ENCODE measurements around the gene C5orf46. TPM values are rescaled to one million over a fixed set of nuclear protein-coding genes. Genes with fewer than 3 reads are reported as not detected.

Gene C5orf46
- total and polyA plus RNA-seq, 9 of the 15 experiments (the other 6 are each of a cell fraction or from before 2014, with no cell fraction given), result not detected

GRCh38 chr5:147925020-147925419 lies 18.7 kb upstream of the C5orf46 start:
- CTCF ChIA-PET (ENCODE audit: low intra/inter-chr PET ratio), result no interaction called here
- H3K4me2 ChIP-seq (ENCODE audit: insufficient read depth, low read length), result no peak overlapping the region
- DNase-seq (ENCODE audit: extremely low read depth in 1 of 4, low spot score in 3 of 4), result no peak
- H3K79me2 ChIP-seq (ENCODE audit: control insufficient read depth, insufficient read depth, low read length), result no peaks in the 10 kb centered on the region
- no peak overlapping the region for H3K9ac ChIP-seq (ENCODE audit: insufficient read depth in 1 of 2, low read depth in 2 of 2, low read length in 2 of 2)
- POLR2A ChIA-PET, result interaction anchor here (0.6 kb wide), 1 partner anchor 1110 kb away, joined by 4 read pairs; no protein-coding TSS in a partner anchor
- no peak overlapping the region for H2AFZ ChIP-seq (ENCODE audit: low read depth, low read length)
- no peaks in the 10 kb centered on the region for H4K20me1 ChIP-seq (replicated peaks; ENCODE audit: control insufficient read depth, insufficient read depth, low read length)
- intact Hi-C loops (cut with micrococcal nuclease) (no loop called here), in situ Hi-C loops (cut with MboI) (no loop called here)
- H3K4me1 ChIP-seq (replicated peaks in 1 of 2; ENCODE audit: control insufficient read depth in 2 of 2, insufficient read depth in 2 of 2, low read length in 2 of 2), result no peaks in the 10 kb centered on the region
- H3K4me3 ChIP-seq, result no peak overlapping the region
- no TSS peak for BruUV-seq (replicated peaks)
- 2% methylated on average over 4 of the region's 4 CpGs for WGBS (ENCODE audit: insufficient coverage, low coverage, missing lambda C conversion rate)
- H3K9me1 ChIP-seq (ENCODE audit: control insufficient read depth, insufficient read depth, low read length), result no peaks in the 10 kb centered on the region
- H3K36me3 ChIP-seq (ENCODE audit: control insufficient read depth, insufficient read depth, low read length), result no peaks in the 10 kb centered on the region
- H3K27ac ChIP-seq (ENCODE audit: extremely low read depth, low read depth, low read length), result no peak overlapping the region
- no peak for ATAC-seq
- no peaks in the 10 kb centered on the region for H3K27me3 ChIP-seq (ENCODE audit: control insufficient read depth in 2 of 2, insufficient read depth in 2 of 2, low read length in 2 of 2)
- no peak for FAIRE-seq
- no peaks in the 10 kb centered on the region for H3K9me3 ChIP-seq (replicated peaks; ENCODE audit: control insufficient read depth, insufficient read depth, low read depth, low read length)
- TF ChIP-seq ARID3A (IDR thresholded peaks at IDR 0.05; ENCODE audit: borderline replicate concordance, low read depth, low read length) (no peak), KDM5B (IDR thresholded peaks at IDR 0.05; ENCODE audit: insufficient replicate concordance, low read depth, low read length) (no peak), ZNF282 (CRISPR knock-in tag; IDR thresholded peaks at IDR 0.05) (no peak), AFF4 (CRISPR knock-in tag; IDR thresholded peaks at IDR 0.05) (no peak), E2F6 (IDR thresholded peaks at IDR 0.05; ENCODE audit: borderline replicate concordance in 1 of 2, extremely low read depth in 1 of 2, insufficient read depth in 1 of 2, insufficient read length in 1 of 2, low read depth in 1 of 2, low read length in 1 of 2, poor library complexity in 1 of 2, severe bottlenecking in 1 of 2) (no peak), NR2C2 (CRISPR knock-in tag; IDR thresholded peaks at IDR 0.05) (no peak), NR2C2 (tag; IDR thresholded peaks at IDR 0.05) (no peak), POLR2G (IDR thresholded peaks at IDR 0.05; ENCODE audit: low read depth, low read length) (no peak), RAD21 (CRISPR knock-in tag; conservative IDR thresholded peaks at IDR 0.05 in 1 of 2, IDR thresholded peaks at IDR 0.05 in 1 of 2) (no peak), MBD2 (IDR thresholded peaks at IDR 0.05; ENCODE audit: borderline replicate concordance, low read depth) (no peak), NFYB (IDR thresholded peaks at IDR 0.05; ENCODE audit: extremely low read depth, insufficient read length) (no peak), SPI1 (IDR thresholded peaks at IDR 0.05; ENCODE audit: borderline replicate concordance, low read depth, low read length) (no peak), HLTF (IDR thresholded peaks at IDR 0.05) (no peak), MAFK (IDR thresholded peaks at IDR 0.05; ENCODE audit: low read length) (no peak), YBX1 (IDR thresholded peaks at IDR 0.05) (no peak), ETV6 (IDR thresholded peaks at IDR 0.05; ENCODE audit: borderline replicate concordance in 1 of 2, low read depth in 2 of 2, low read length in 1 of 2) (no peak), ETV6 (CRISPR knock-in tag; IDR thresholded peaks at IDR 0.05; ENCODE audit: borderline replicate concordance) (no peak)
